Thyroid gland (tissue), 4 donors: ENCODE results near the gene RNF214. TPM values are rescaled to one million over a fixed set of nuclear protein-coding genes. Genes with fewer than 3 reads are reported as not detected.
"Not testable (repeated sequence)": the region's sequence is repeated elsewhere in the genome, so short reads cannot be mapped to it uniquely, and the experiment has no call there.

Source experiments
- DNase-seq, 2 donors: peaks; one replicate each; pipeline ENCODE4 v3.0.0-alpha.2; 2019
- H3K27ac ChIP-seq, 3 donors: fragments of 200-600 bp; sonication (generic); 1 replicate in 2 of 3; 2 replicates in 1 of 3; pipeline ENCODE4 v1.5.1; 2016 to 2019; ENCODE audit warnings: mild to moderate bottlenecking in 1 of 3, moderate library complexity in 1 of 3
- H3K27me3 ChIP-seq: fragments of 200-600 bp; sonication (generic); one replicate; pipeline ENCODE4 v1.5.1; 2019
- H3K36me3 ChIP-seq, 2 donors: fragments of 200-600 bp; sonication (generic); one replicate each; pipeline ENCODE4 v1.5.1; 2016 to 2019
- H3K4me1 ChIP-seq, 2 donors: fragments of 200-600 bp; sonication (generic); one replicate each; pipeline ENCODE4 v1.5.1; 2017 to 2019
- H3K4me3 ChIP-seq, 3 donors: fragments of 200-600 bp; sonication (generic); replicated peaks in 1 of 3; 1 replicate in 2 of 3; 2 replicates in 1 of 3; pipeline ENCODE4 v1.5.1; 2016; ENCODE audit warnings: mild to moderate bottlenecking in 1 of 3
- H3K9me3 ChIP-seq: fragments of 200-600 bp; sonication (generic); one replicate; pipeline ENCODE4 v1.5.1; 2017
- CTCF ChIP-seq, 6 experiments: fragments of 200-600 bp in 3 of 6; fragments of 450-650 bp in 3 of 6; sonication (generic) in 3 of 6; IDR thresholded peaks; one replicate each; pipeline ENCODE4 v1.5.1; 2016 to 2019; ENCODE audit warnings: antibody characterized with exemption in 6 of 6, mild to moderate bottlenecking in 2 of 6, inconsistent platforms in 1 of 6, moderate library complexity in 1 of 6
- POLR2A ChIP-seq, 2 donors: fragments of 450-650 bp; IDR thresholded peaks; one replicate each; pipeline ENCODE4 v1.6.1; 2017; ENCODE audit warnings: antibody characterized with exemption in 2 of 2, mild to moderate bottlenecking in 2 of 2, moderate library complexity in 1 of 2
- WGBS, 2 donors: methylation state at CpG; one replicate each; pipeline ENCODE4 v1.1.5; 2017; 5-methylcytosine and 5-hydroxymethylcytosine counted together
- intact Hi-C: fragments of 100-400 bp; cut with DNase I; formaldehyde crosslinking; loops from one replicate; pipeline ENCODE4 v1.15.1; 2023
- total RNA-seq, 4 donors: library from RNA; depleted of rRNA; stranded (reverse); fragments of >200 nt; gene quantifications; one replicate each; pipeline ENCODE4 v1.2.3, GENCODE V29; 2016

RNF214 gene
- total RNA-seq, 4 donors from 2014 or later: 17.4 to 22.8 (median 20.0) TPM

GRCh38 chr11:117204283-117205080 lies 28.0 kb upstream of the RNF214 start:
- DNase-seq: peak; percentile 79 to 84
- WGBS, 2 donors: 62 to 63% methylated on average over 14 to 17 of the region's 17 CpGs
- Histone ChIP-seq H3K27me3 (no peaks in the 10 kb centered on the region), H3K4me3 (no peak overlapping the region), H3K4me1 (peaks cover 15 to 45% of the 10 kb centered on the region in 2 donors), H3K27ac (peak overlapping the region; percentile 57 to 81 (median 78)), H3K36me3 (peaks cover 5 to 7% of the 10 kb centered on the region in 2 donors), H3K9me3 (no peaks in the 10 kb centered on the region)
- intact Hi-C loops: no loop called here
- TF ChIP-seq POLR2A (IDR thresholded peaks at IDR 0.05) (no peak), CTCF (IDR thresholded peaks at IDR 0.05) (no peak)

DNA sequence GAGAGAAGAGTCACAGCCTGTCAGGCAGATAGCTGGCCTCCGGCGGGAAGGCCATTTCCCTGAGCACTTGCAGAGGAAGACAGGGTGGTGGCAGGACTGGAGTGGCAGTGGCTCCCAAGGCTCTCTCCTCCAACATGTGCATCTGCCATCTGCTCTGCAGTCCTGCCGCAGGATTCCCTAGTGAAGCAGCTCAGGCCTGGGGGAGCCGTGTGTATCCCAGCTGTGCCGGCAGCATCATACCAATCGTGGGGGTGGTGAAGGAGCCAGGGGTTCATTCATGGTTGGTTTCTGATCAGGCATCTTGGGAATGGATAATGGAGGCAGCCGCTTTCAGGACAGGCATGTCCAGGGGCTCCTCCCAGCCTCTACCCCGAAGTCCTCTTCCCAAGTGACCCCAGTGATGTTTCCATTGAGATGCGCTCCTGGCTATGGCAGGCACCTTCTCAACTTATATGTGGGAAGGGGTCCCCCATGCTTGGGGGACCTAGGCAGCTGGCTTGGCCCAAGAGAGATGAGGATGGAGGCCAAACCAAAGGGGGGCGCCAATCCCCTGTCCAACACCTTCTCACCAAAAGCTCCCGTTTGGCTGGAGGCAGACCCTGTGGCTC lies 27.2 kb upstream of the RNF214 start:
- Histone ChIP-seq H3K27ac (peak overlapping the region; percentile 57 to 81 (median 78)), H3K4me1 (peaks cover 15 to 43% of the 10 kb centered on the region in 2 donors), H3K36me3 (peaks cover 5 to 7% of the 10 kb centered on the region in 2 donors), H3K4me3 (no peak overlapping the region), H3K27me3 (no peaks in the 10 kb centered on the region), H3K9me3 (no peaks in the 10 kb centered on the region)
- WGBS, 2 donors: 84 to 90% methylated on average over 10 of the region's 11 CpGs
- DNase-seq: peak in 1 of 2 donors; percentile 19
- intact Hi-C loops: no loop called here
- TF ChIP-seq CTCF (IDR thresholded peaks at IDR 0.05) (no peak), POLR2A (IDR thresholded peaks at IDR 0.05) (no peak)

- H3K9me3 ChIP-seq, H3K36me3 ChIP-seq, H3K4me3 ChIP-seq, DNase-seq, H3K27me3 ChIP-seq, intact Hi-C loops: not testable (repeated sequence)
- Histone ChIP-seq H3K4me1 (peaks cover 13 to 35% of the 10 kb centered on the region in 2 donors), H3K27ac (peak overlapping the region in 1 of 3 donors; percentile 10)
- WGBS, 2 donors: 76 to 85% methylated on average over 7 to 8 of the region's 8 CpGs
These were observed 26.4 kb upstream of the RNF214 start for GRCh38 chr11:117206111-117206510.

GRCh38 chr11:117206859-117207258 lies 25.6 kb upstream of the RNF214 start:
- 73% methylated on average over 5 of the region's 11 CpGs; no CpG with 5 or more reads in 1 of the 2 donors for WGBS, 2 donors
- DNase-seq, intact Hi-C loops, H3K36me3 ChIP-seq, H3K27ac ChIP-seq, H3K27me3 ChIP-seq, H3K4me3 ChIP-seq, H3K9me3 ChIP-seq: not testable (repeated sequence)
- H3K4me1 ChIP-seq: peaks cover 6 to 28% of the 10 kb centered on the region in 2 donors

DNA sequence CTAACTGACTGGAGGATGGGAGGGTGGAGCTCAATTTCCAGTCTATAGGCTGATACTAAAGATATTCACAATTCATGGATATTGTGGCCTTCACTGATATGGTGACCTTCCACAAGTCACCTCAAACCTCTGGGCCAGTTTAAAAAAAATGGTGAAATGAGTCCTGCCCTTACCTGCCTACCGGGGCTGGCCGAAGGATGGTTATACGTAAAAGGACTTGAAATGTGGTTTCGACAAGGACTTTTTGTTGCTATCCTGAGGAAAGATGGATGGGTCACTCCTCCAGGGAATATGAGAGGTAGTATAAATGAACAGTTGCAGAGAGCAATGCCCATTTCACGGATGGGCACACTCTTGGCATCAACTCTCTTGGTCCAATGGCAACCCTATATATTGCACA lies 25.0 kb upstream of the RNF214 start:
- H3K4me1 ChIP-seq: peaks cover 6 to 23% of the 10 kb centered on the region in 2 donors
- WGBS, 2 donors: 87 to 96% methylated on average over 5 of the region's 5 CpGs
- H3K9me3 ChIP-seq, DNase-seq, intact Hi-C loops, H3K27me3 ChIP-seq, H3K27ac ChIP-seq, H3K4me3 ChIP-seq, H3K36me3 ChIP-seq: not testable (repeated sequence)

DNA sequence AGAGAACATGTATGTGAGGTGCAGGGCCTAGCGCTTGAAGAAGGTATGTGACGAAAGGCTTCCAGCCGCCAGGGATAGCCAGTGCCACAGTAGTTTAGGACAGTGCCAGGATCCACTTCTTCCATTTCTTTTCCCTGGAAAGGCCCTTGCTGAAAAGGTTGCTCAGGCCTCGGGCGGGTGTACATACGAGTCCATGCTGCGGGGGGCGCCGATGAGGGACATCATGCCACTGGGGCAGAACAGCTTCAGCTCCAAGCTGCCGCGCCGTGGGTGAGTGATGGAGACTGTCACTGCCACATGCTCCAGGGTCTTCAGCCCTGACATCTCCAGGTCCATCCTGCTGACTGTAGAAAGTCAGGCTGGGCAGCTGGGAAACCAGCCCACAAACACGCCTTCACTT lies 23.8 kb upstream of the RNF214 start:
- H3K9me3 ChIP-seq, H3K4me3 ChIP-seq, H3K27me3 ChIP-seq, intact Hi-C loops, H3K27ac ChIP-seq, DNase-seq: not testable (repeated sequence)
- H3K36me3 ChIP-seq: peaks cover 4 to 15% of the 10 kb centered on the region in 2 donors
- 89% methylated on average over 9 of the region's 13 CpGs; no CpG with 5 or more reads in 1 of the 2 donors for WGBS, 2 donors
- peaks cover 6 to 18% of the 10 kb centered on the region in 2 donors for H3K4me1 ChIP-seq

- intact Hi-C loops, H3K4me1 ChIP-seq, H3K9me3 ChIP-seq, H3K27ac ChIP-seq, DNase-seq, H3K4me3 ChIP-seq, H3K27me3 ChIP-seq: not testable (repeated sequence)
- peaks cover 2 to 17% of the 10 kb centered on the region in 2 donors for H3K36me3 ChIP-seq
- WGBS, 2 donors: 90 to 93% methylated on average over 7 to 8 of the region's 8 CpGs
These were observed 22.9 kb upstream of the RNF214 start for GRCh38 chr11:117209351-117210125.
